Adrenal gland (tissue), 12 donors: Measurements from ENCODE around the gene SLC20A1. TPM values are rescaled to one million over a fixed set of nuclear protein-coding genes. Genes with fewer than 3 reads are reported as not detected.

Experiments used
- DNase-seq, 7 donors: peaks; one replicate each; pipeline ENCODE4 v3.0.0-alpha.2; 2019 to 2020
- H3K27ac ChIP-seq, 5 donors: fragments of 200-600 bp; sonication (generic) in 4 of 5; 1 replicate in 3 of 5; 2 replicates in 2 of 5; pipeline versions ENCODE4 v1.5.1 to v1.8.0; 2016 to 2020; ENCODE audit warnings: mild to moderate bottlenecking in 1 of 5
- H3K27me3 ChIP-seq: fragments of 200-600 bp; 2 replicates; pipeline ENCODE4 v1.8.0; 2021
- H3K36me3 ChIP-seq, 2 donors: fragments of 200-600 bp; replicated peaks in 1 of 2; 1 replicate in 1 of 2; 2 replicates in 1 of 2; pipeline versions ENCODE4 v1.5.1 to v1.8.0; 2018 to 2022
- H3K4me1 ChIP-seq, 2 donors: fragments of 200-600 bp; replicated peaks in 1 of 2; 1 replicate in 1 of 2; 2 replicates in 1 of 2; pipeline versions ENCODE4 v1.5.1 to v1.8.0; 2018 to 2021
- H3K4me3 ChIP-seq, 4 donors: fragments of 200-600 bp; sonication (generic) in 3 of 4; one replicate each; pipeline ENCODE4 v1.5.1; 2016 to 2018
- H3K9me3 ChIP-seq, 3 donors: fragments of 200-600 bp; sonication (generic) in 1 of 3; replicated peaks in 1 of 3; 1 replicate in 2 of 3; 2 replicates in 1 of 3; pipeline versions ENCODE4 v1.5.1 to v1.8.0; 2016 to 2021
- POLR2A ChIP-seq, 2 donors: fragments of 450-650 bp; IDR thresholded peaks; one replicate each; pipeline ENCODE4 v1.6.1; 2017; ENCODE audit warnings: antibody characterized with exemption in 2 of 2, mild to moderate bottlenecking in 2 of 2, moderate library complexity in 1 of 2
- WGBS, 4 donors: extraction: QIAGEN DNeasy Blood & Tissue Kit in 2 of 4; methylation state at CpG; one replicate each; pipeline versions ENCODE4 v1.1.5 to v1.1.7; 2013 to 2017; 5-methylcytosine and 5-hydroxymethylcytosine counted together
- intact Hi-C, 2 donors: fragments of 100-400 bp; cut with DNase I; formaldehyde crosslinking; loops; one replicate each; pipeline versions ENCODE4 v1.14.1 to v1.15.0; 2022 to 2023
- polyA plus RNA-seq, 3 donors: library from polyadenylated mRNA; stranded (reverse); fragments of 200-250 nt in 2 of 3; fragments of 350-450 nt in 1 of 3; fragmentation: Illumina TruSeq in 1 of 3; extraction: RNeasy Lipid Tissue Mini Kit (QIAGEN cat#74804) in 1 of 3; gene quantifications; one replicate each; pipeline ENCODE4 v1.2.3, GENCODE V29; 2013 to 2014
- total RNA-seq, 9 donors: library from RNA; depleted of rRNA in 4 of 9; stranded (reverse); fragments of >200 nt in 4 of 9; fragments of 120-200 nt in 1 of 9; fragmentation: NEBNext Ultra II Directional in 1 of 9; extraction: Animal tissue kit (Norgen Biotek cat#: 25700) in 1 of 9; gene quantifications; one replicate each; pipeline versions ENCODE4 v1.1.0 to v1.2.4, GENCODE V29; 2013 to 2023
- TF ChIP-seq, protein P1 (sequence below), 6 experiments: fragments of 450-650 bp in 4 of 6; fragments of 200-600 bp in 2 of 6; sonication (generic) in 1 of 6; IDR thresholded peaks; 1 replicate in 5 of 6; 2 replicates in 1 of 6; pipeline versions ENCODE4 v1.5.1 to v1.8.0; 2016 to 2021; ENCODE audit warnings: antibody characterized with exemption in 6 of 6, mild to moderate bottlenecking in 2 of 6, moderate library complexity in 1 of 6
- donor health status: healthy with polysubstance abuse.
- donor health status: Bipolar disorder and iron deficiency.
- donor health status: DM: yes; HTN: yes; CAD: no.
- donor health status: DM: no; HTN: no; CAD: no.
- donor health status: DM: no; HTN: no; CAD: no.
- donor health status: DM: yes; HTN: yes; CAD: no.

The SLC20A1 gene
- total and polyA plus RNA-seq, 12 donors, result 6.9 to 28.1 (median 21.5) TPM

DNA sequence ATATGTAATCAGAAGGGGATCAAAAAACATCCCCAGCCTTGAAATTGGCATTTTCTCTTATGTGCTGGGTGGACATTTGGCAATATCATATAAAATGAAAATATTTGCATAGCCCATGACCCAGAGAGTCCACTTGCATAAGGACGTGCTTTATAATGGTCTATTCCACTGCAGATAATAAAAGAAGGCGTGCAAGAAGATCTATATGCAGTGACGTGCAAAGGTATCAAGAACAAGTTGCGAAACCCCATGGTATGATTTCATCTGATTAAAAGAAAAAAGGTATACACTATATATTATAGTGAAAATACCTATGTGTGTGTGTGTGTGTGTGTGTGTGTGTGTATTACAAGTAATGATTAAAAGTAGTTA, 8.5 kb upstream of the SLC20A1 start:
- 81 to 93% (median 86%) methylated on average over 4 of the region's 4 CpGs for WGBS, 4 donors

DNA sequence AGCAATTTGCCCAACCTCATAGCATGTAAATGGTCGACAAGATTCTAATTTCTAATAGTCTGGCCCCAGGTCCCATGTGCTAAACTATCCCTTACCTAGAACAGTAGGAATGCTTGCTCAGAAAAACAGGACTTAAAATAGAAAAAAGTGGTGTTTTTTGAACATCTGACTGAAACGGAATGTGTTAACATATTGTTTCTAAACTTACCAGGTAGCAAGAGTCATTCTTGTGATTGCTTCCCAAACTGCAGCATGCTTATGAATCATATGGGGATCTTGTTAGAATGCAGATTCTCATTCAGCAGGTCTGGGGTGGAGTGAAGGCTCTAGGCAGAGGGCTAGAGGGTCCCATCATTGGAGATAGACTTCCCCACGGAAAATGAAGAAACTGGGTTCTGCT, 5.8 kb upstream of the SLC20A1 start:
- Histone ChIP-seq H3K4me1 (peaks cover 8 to 12% of the 10 kb centered on the region in 2 donors), H3K27ac (no peak overlapping the region), H3K27me3 (no peaks in the 10 kb centered on the region), H3K36me3 (no peaks in the 10 kb centered on the region), H3K9me3 (no peaks in the 10 kb centered on the region), H3K4me3 (no peak overlapping the region)
- intact Hi-C loops, result no loop called here
- no peak for DNase-seq
- 77 to 86% (median 85%) methylated on average over 3 of the region's 3 CpGs for WGBS, 4 donors
- TF ChIP-seq, protein P1, sequence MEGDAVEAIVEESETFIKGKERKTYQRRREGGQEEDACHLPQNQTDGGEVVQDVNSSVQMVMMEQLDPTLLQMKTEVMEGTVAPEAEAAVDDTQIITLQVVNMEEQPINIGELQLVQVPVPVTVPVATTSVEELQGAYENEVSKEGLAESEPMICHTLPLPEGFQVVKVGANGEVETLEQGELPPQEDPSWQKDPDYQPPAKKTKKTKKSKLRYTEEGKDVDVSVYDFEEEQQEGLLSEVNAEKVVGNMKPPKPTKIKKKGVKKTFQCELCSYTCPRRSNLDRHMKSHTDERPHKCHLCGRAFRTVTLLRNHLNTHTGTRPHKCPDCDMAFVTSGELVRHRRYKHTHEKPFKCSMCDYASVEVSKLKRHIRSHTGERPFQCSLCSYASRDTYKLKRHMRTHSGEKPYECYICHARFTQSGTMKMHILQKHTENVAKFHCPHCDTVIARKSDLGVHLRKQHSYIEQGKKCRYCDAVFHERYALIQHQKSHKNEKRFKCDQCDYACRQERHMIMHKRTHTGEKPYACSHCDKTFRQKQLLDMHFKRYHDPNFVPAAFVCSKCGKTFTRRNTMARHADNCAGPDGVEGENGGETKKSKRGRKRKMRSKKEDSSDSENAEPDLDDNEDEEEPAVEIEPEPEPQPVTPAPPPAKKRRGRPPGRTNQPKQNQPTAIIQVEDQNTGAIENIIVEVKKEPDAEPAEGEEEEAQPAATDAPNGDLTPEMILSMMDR (IDR thresholded peaks at IDR 0.05), result no peak
- TF ChIP-seq POLR2A (IDR thresholded peaks at IDR 0.05), result no peak

More for the DNA sequence above, 8.5 kb upstream of the SLC20A1 start:
- H3K27ac ChIP-seq, result no peak overlapping the region
- no peaks in the 10 kb centered on the region for H3K4me1 ChIP-seq
- intact Hi-C loops, result no loop called here
- no peak overlapping the region for H3K4me3 ChIP-seq
- no peaks in the 10 kb centered on the region for H3K36me3 ChIP-seq
- TF ChIP-seq, protein P1 (IDR thresholded peaks at IDR 0.05), result no peak
- TF ChIP-seq POLR2A (IDR thresholded peaks at IDR 0.05), result no peak
- H3K9me3 ChIP-seq, result no peaks in the 10 kb centered on the region
- no peak for DNase-seq
- H3K27me3 ChIP-seq, result no peaks in the 10 kb centered on the region

DNA sequence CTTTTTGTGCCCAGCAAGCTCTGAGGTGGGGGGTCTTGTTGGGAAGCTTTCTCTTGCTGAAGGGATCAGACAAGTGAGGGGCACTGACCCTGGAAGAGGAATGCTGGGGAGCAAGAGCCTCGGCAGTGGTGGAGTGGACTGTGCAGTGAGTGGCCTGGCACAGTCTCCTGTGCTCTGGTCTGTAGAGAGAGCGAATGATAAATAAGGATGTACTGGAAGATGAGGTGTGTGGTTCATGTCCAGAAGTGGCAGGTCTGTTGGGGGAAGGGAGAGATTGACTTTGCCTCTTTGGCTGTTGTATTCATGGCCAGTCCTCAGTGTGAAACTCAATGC, 5.3 kb upstream of the SLC20A1 start:
- peaks cover 10 to 13% of the 10 kb centered on the region in 2 donors for H3K4me1 ChIP-seq
- no peak overlapping the region for H3K4me3 ChIP-seq
- 94 to 98% (median 96%) methylated on average over 2 of the region's 2 CpGs for WGBS, 4 donors
- no peaks in the 10 kb centered on the region for H3K27me3 ChIP-seq
- no peaks in the 10 kb centered on the region for H3K36me3 ChIP-seq
- H3K27ac ChIP-seq, result no peak overlapping the region
- TF ChIP-seq POLR2A (IDR thresholded peaks at IDR 0.05), result no peak
- TF ChIP-seq, protein P1 (IDR thresholded peaks at IDR 0.05), result no peak
- DNase-seq, result peak in 1 of 7 donors; percentile 25
- intact Hi-C loops, result no loop called here
- no peaks in the 10 kb centered on the region for H3K9me3 ChIP-seq

DNA sequence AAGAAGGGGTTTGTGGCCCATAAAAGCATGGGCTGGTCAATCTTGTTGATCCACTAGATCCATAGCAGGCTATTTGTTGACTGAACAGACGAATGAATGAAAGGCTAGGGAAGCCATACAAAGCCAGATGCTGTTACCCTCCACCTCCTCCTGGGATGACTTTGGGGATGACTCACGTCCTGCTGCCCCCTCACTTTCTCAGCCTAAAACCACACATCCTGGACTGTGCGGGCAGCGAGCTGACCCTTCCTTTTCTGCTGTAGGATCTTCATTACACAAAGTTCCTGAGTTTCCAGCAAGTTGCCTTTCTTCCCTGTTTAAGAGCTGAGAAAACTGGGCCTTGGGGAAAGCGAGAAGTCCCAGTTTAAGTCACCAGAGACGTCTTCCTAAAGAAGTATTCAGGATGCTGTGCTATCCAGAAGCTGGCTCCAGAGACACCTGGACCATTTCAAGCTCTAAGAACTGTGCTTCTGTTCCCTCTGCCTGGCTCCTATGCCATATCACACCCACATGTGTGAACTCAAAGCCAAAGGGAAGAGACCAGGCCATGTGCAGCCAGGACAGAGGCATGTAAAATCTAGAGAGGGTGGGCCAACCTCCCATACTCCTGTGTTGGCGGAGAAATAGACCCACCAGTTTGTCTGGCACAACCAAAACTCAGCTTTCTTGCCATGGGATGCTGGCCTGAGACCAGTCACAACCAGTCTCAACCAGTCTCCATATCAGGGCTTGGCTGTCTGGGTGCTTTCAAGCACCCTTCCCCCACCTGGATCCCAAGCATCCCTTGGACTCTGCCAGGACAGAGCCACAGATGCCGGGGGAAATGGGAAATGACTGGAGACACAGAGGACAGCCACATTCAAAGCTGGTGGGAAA, 4.7 kb upstream of the SLC20A1 start:
- WGBS, 4 donors, result 78 to 87% (median 82%) methylated on average over 8 of the region's 8 CpGs
- no peaks in the 10 kb centered on the region for H3K27me3 ChIP-seq
- TF ChIP-seq, protein P1 (IDR thresholded peaks at IDR 0.05), result no peak
- no peak for TF ChIP-seq POLR2A (IDR thresholded peaks at IDR 0.05)
- intact Hi-C loops, result no loop called here
- H3K4me3 ChIP-seq, result no peak overlapping the region
- DNase-seq, result peak in 1 of 7 donors; percentile 48
- H3K27ac ChIP-seq, result no peak overlapping the region
- no peaks in the 10 kb centered on the region for H3K9me3 ChIP-seq
- H3K36me3 ChIP-seq, result no peaks in the 10 kb centered on the region
- H3K4me1 ChIP-seq, result peaks cover 10 to 13% of the 10 kb centered on the region in 2 donors
